ENCODE data around the gene HSPA12A. TPM values are rescaled to one million over a fixed set of nuclear protein-coding genes. Genes with fewer than 3 reads are reported as not detected.

The HSPA12A gene
- total RNA-seq, 2 donors from 2014 or later = 13.9 to 15.4 TPM

DNA sequence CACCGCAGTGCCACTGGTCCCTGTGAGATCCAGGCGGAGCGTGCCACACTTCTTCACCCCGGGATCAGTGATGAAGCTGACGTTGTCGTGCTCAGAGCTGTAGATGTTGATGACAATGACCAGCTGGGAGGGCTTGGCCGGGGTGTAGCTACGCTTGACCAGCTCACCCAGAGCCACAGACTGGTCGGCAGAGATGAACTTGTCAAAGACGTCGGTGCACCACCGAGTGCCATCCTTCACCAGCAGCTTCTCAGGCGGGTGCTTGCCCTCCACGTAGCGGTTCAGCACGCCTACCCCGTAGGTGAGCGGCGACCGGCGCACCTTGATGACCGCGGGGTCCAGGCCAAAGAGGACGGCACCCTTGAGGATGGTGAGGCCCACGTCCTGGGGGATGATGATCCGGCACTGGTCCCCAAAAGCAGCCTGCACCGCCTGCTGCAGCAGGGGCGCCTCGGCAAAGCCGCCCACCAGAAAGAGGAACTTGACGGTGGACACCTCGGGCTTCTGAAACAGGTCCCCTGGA lies 67.4 kb downstream of the HSPA12A start:
- H3K9me3 ChIP-seq (ENCODE audit: control insufficient read depth, low read length) = no peaks in the 10 kb centered on the region
- DNase-seq = no peak
- Mint-ChIP-seq H3K36me3 (ENCODE audit: low read depth) (no peaks in the 10 kb centered on the region), H3K9me3 (no peaks in the 10 kb centered on the region), H3K4me3 (no peak overlapping the region), H3K27ac (no peak overlapping the region), H3K27me3 (ENCODE audit: insufficient read depth) (no peaks in the 10 kb centered on the region), H3K4me1 (peaks cover 14% of the 10 kb centered on the region)
- 91 to 94% methylated on average over 22 to 32 of the region's 32 CpGs for WGBS, 2 experiments (ENCODE audit: insufficient coverage in 1 of 2, insufficient read length in 1 of 2)
- H3K36me3 ChIP-seq (ENCODE audit: control insufficient read depth, insufficient read depth, low read length) = no peaks in the 10 kb centered on the region
- no peak for TF ChIP-seq CTCF (conservative IDR thresholded peaks at IDR 0.05)
- no peaks in the 10 kb centered on the region for H3K4me1 ChIP-seq (ENCODE audit: control insufficient read depth, insufficient read depth, low read length)
- no peaks in the 10 kb centered on the region for H3K27me3 ChIP-seq (ENCODE audit: control insufficient read depth, insufficient read depth, low read length, poor library complexity, severe bottlenecking)
- no peak overlapping the region for H3K27ac ChIP-seq (ENCODE audit: low read depth, low read length)
- H3K4me3 ChIP-seq (ENCODE audit: low read length) = no peak overlapping the region
- no peak overlapping the region for H3K9ac ChIP-seq (ENCODE audit: extremely low read depth, low read length, poor library complexity, severe bottlenecking)

- no peaks in the 10 kb centered on the region for H3K36me3 ChIP-seq (ENCODE audit: control insufficient read depth, insufficient read depth, low read length)
- no peak overlapping the region for H3K27ac Mint-ChIP-seq
- H3K4me3 ChIP-seq (ENCODE audit: low read length) = no peak overlapping the region
- H3K9me3 Mint-ChIP-seq = no peaks in the 10 kb centered on the region
- peaks cover 20% of the 10 kb centered on the region for H3K4me1 Mint-ChIP-seq
- H3K27me3 ChIP-seq (ENCODE audit: control insufficient read depth, insufficient read depth, low read length, poor library complexity, severe bottlenecking) = no peaks in the 10 kb centered on the region
- 82 to 90% methylated on average over 1 to 2 of the region's 2 CpGs for WGBS, 2 experiments (ENCODE audit: insufficient coverage in 1 of 2, insufficient read length in 1 of 2)
- H3K36me3 Mint-ChIP-seq (ENCODE audit: low read depth) = peaks cover 2% of the 10 kb centered on the region
- no peak overlapping the region for H3K9ac ChIP-seq (ENCODE audit: extremely low read depth, low read length, poor library complexity, severe bottlenecking)
- TF ChIP-seq CTCF (conservative IDR thresholded peaks at IDR 0.05) = no peak
- H3K27me3 Mint-ChIP-seq (ENCODE audit: insufficient read depth) = no peaks in the 10 kb centered on the region
- no peak overlapping the region for H3K27ac ChIP-seq (ENCODE audit: low read depth, low read length)
- H3K4me1 ChIP-seq (ENCODE audit: control insufficient read depth, insufficient read depth, low read length) = no peaks in the 10 kb centered on the region
- peak; percentile 3 for DNase-seq
- H3K9me3 ChIP-seq (ENCODE audit: control insufficient read depth, low read length) = no peaks in the 10 kb centered on the region
- H3K4me3 Mint-ChIP-seq = no peak overlapping the region
These were observed 68.5 kb downstream of the HSPA12A start for GRCh38 chr10:116673866-116674265.

- Histone ChIP-seq H3K27me3 (ENCODE audit: control insufficient read depth, insufficient read depth, low read length, poor library complexity, severe bottlenecking) (no peaks in the 10 kb centered on the region), H3K27ac (ENCODE audit: low read depth, low read length) (no peak overlapping the region), H3K4me1 (ENCODE audit: control insufficient read depth, insufficient read depth, low read length) (no peaks in the 10 kb centered on the region), H3K4me3 (ENCODE audit: low read length) (no peak overlapping the region), H3K9me3 (ENCODE audit: control insufficient read depth, low read length) (no peaks in the 10 kb centered on the region), H3K9ac (ENCODE audit: extremely low read depth, low read length, poor library complexity, severe bottlenecking) (no peak overlapping the region), H3K36me3 (ENCODE audit: control insufficient read depth, insufficient read depth, low read length) (peaks cover 4% of the 10 kb centered on the region)
- no peak for TF ChIP-seq CTCF (conservative IDR thresholded peaks at IDR 0.05)
- H3K4me3 Mint-ChIP-seq = no peak overlapping the region
- H3K27me3 Mint-ChIP-seq (ENCODE audit: insufficient read depth) = no peaks in the 10 kb centered on the region
- peaks cover 21% of the 10 kb centered on the region for H3K4me1 Mint-ChIP-seq
- no peaks in the 10 kb centered on the region for H3K9me3 Mint-ChIP-seq
- 93 to 94% methylated on average over 4 to 5 of the region's 5 CpGs for WGBS, 2 experiments (ENCODE audit: insufficient coverage in 1 of 2, insufficient read length in 1 of 2)
- no peak for DNase-seq
- no peak overlapping the region for H3K27ac Mint-ChIP-seq
- H3K36me3 Mint-ChIP-seq (ENCODE audit: low read depth) = peaks cover 10% of the 10 kb centered on the region
These were observed 69.5 kb downstream of the HSPA12A start for GRCh38 chr10:116672891-116673290.

Data from endodermal cell (in vitro differentiated cells).